Measurements from ENCODE around the gene GNAI2. TPM values are rescaled to one million over a fixed set of nuclear protein-coding genes. Genes with fewer than 3 reads are reported as not detected.
"Not testable (repeated sequence)": the region's sequence is repeated elsewhere in the genome, so short reads cannot be mapped to it uniquely, and the experiment has no call there.

GNAI2 gene
- total RNA-seq, 1 donor from 2014 or later = 651 TPM

DNA sequence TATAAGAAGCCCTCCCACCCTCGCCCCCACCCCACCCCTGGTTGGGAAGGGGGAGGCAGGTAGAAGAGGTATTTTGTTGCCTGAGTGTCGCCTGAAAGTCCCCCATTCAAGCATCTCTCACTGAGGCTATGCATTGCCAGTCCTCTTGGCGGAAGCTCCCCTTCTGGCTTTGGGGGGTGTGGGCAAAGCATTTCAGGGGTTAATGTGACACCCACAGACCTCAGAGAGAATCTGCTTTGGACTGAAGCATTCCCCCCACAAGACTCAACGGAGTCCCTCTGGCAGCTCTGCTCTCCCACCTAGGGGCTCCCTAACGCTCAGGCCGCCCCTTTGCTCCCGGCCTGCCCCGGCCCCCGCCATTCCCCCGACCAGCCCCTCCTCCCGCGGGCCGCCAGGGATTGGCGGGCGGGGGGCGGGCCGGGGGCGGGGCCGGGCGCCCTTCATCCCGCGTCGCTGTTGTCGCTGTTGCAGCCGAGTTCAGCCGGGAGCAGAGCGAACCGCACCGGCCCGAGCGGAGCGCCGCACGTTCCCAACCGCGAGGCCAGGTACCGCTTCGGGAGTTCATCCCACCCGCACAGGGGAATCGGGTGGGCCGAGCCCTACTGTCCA, 31.1 kb upstream of the GNAI2 start, which contains the start of gene SLC38A3:
SLC38A3 (plus strand) TSS at position 468 of the 609 bp plus-strand sequence. CDS start 8,929 bp downstream, outside the sequence.
- DNase-seq (ENCODE audit: low read depth, low spot score) = no peak

DNA sequence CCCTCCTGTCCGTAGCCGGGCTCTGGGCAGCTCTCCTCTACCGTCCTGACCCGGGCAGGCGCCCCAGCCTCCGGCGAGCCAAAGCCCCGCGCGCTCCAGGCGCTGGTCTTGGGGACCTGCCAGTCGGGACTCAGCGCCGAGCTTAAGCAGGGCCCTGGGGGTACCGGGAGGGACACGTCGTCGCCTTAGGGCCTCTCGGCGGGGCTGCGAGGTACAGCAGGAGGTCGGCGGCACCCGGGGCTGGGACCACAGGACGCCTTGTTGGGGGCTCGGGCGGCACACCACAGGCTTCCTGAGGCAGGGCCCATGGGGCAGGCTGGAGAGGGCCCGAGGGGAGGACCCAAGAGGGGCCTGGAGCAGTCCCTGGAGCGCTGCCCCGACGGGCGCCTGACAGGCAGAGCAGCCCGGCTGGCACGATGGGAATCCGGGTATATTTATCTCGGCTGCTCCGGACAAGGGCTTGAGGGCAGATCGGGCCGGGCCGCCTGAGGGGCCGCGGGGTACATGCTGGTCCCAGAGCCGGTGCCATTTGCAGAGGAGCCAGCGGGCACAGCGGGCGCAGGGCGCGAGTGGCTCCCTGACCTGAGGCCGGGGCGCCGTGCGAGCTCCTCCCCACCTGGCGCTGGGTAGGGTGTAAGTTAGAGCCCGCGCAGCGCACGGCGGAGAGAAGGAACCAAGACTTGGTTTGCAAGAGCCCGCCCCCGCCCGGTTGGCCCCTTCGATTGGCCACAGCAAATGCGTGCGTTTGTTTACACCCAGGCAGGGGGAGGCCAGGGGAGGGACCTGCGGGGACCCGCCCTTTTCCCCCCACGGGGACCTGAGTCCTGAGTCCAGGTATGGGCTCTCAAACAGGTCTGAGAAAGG, 30.4 kb upstream of the GNAI2 start:
- DNase-seq (ENCODE audit: low read depth, low spot score) = no peak

GRCh38 chr3:50207359-50208042, 28.5 kb upstream of the GNAI2 start:
- no peak for DNase-seq (ENCODE audit: low read depth, low spot score)

- DNase-seq (ENCODE audit: low read depth, low spot score) = no peak
Observed at GRCh38 chr3:50208677-50209344, 27.2 kb upstream of the GNAI2 start.

DNA sequence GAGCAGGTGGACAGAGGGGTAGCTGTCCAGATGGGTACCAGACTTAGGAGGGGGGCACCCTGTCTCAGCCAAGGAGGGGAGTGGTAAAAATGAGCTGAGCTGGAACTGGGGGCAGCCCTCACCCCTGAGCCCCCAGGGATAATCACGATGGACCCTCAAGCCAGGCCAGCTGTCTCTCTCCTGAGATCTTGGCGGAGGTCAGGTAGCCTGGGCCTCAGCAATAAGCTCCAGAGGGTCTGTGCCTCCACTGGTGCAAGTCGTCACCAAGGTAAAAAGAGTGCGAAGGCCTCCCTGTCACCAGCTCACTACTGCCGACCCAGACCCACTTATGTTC, 25.9 kb upstream of the GNAI2 start:
- DNase-seq (ENCODE audit: low read depth, low spot score) = no peak

- DNase-seq (ENCODE audit: low read depth, low spot score) = no peak
Observed at GRCh38 chr3:50210510-50211367, 25.3 kb upstream of the GNAI2 start.

- not testable (repeated sequence) for DNase-seq (ENCODE audit: low read depth, low spot score)
Observed at GRCh38 chr3:50211368-50211717, 24.7 kb upstream of the GNAI2 start.

DNA sequence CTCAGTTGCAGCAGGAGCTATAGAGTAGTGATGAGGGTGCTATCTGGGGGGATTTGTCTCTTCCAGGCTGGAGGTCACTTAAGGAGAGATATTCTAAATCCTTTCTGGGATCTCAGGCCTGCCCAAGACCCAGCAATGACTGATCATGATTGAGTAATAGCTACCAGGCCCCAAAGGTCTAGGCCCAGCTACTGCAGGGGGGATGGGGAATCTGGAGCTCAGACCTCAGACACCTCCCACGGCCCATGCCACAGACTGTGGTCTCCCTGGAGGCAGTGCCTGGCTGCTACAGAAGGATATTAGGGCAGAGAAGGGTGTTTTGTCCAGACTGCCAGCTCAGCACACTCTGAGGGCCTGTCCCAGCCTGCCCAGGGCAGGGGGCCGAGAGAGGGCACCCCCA, 24.1 kb upstream of the GNAI2 start:
- DNase-seq (ENCODE audit: low read depth, low spot score) = no peak

- no peak for DNase-seq (ENCODE audit: low read depth, low spot score)
Observed at GRCh38 chr3:50212502-50212901, 23.5 kb upstream of the GNAI2 start.

GRCh38 chr3:50212971-50213370, 23.0 kb upstream of the GNAI2 start:
- DNase-seq (ENCODE audit: low read depth, low spot score) = no peak

- no peak for DNase-seq (ENCODE audit: low read depth, low spot score)
Observed at GRCh38 chr3:50213373-50213772, 22.6 kb upstream of the GNAI2 start.

GRCh38 chr3:50214824-50215223, 21.2 kb upstream of the GNAI2 start:
- DNase-seq (ENCODE audit: low read depth, low spot score) = no peak

DNA sequence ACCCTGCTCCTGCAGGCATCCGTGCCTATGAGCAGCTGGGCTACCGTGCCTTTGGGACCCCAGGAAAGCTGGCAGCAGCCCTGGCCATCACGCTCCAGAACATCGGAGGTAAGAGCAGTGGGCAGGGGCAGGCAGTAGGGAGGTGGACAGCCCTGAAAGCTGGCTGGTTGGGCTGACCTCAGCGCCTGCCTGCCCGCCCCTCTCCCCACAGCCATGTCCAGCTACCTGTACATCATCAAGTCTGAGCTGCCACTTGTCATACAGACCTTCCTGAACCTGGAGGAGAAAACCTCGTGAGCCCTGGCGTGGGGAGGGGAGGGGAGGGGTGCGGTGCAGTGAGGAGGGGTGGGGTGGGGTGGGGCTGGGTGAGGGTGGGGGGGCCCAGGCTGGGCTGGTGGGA, 20.5 kb upstream of the GNAI2 start:
- DNase-seq (ENCODE audit: low read depth, low spot score) = no peak

DNA sequence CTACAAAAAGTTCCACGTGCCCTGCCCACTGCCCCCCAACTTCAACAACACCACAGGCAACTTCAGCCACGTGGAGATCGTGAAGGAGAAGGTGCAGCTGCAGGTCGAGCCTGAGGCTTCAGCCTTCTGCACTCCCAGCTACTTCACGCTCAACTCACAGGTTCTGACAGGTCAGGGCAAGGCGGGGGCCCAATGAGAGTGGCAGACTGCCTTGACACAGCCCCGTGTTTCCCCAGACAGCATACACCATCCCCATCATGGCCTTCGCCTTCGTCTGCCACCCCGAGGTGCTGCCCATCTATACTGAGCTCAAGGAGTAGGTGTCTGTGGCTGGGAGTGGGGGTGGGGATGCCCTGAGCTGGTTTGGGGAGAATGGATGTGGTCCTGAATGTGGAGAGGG, 18.3 kb upstream of the GNAI2 start:
- no peak for DNase-seq (ENCODE audit: low read depth, low spot score)

GRCh38 chr3:50218448-50218847, 17.6 kb upstream of the GNAI2 start:
- no peak for DNase-seq (ENCODE audit: low read depth, low spot score)

GRCh38 chr3:50219285-50219684, 16.7 kb upstream of the GNAI2 start:
- DNase-seq (ENCODE audit: low read depth, low spot score) = no peak

GRCh38 chr3:50220109-50220508, 15.9 kb upstream of the GNAI2 start:
- no peak for DNase-seq (ENCODE audit: low read depth, low spot score)

- no peak for DNase-seq (ENCODE audit: low read depth, low spot score)
Observed at GRCh38 chr3:50221051-50221410, 15.0 kb upstream of the GNAI2 start.

GRCh38 chr3:50221411-50222168, 14.4 kb upstream of the GNAI2 start:
- no peak for DNase-seq (ENCODE audit: low read depth, low spot score)

- no peak for DNase-seq (ENCODE audit: low read depth, low spot score)
Observed at GRCh38 chr3:50222169-50222528, 13.9 kb upstream of the GNAI2 start.
